ENCODE measurements around the gene ZNF746. TPM values are rescaled to one million over a fixed set of nuclear protein-coding genes. Genes with fewer than 3 reads are reported as not detected.

ZNF746 gene
- total and polyA plus RNA-seq, 9 of the 15 experiments (the other 6 are each of a cell fraction or from before 2014, with no cell fraction given) = 1.7 to 31.6 (median 13.3) TPM

- TF ChIP-seq, protein P1, sequence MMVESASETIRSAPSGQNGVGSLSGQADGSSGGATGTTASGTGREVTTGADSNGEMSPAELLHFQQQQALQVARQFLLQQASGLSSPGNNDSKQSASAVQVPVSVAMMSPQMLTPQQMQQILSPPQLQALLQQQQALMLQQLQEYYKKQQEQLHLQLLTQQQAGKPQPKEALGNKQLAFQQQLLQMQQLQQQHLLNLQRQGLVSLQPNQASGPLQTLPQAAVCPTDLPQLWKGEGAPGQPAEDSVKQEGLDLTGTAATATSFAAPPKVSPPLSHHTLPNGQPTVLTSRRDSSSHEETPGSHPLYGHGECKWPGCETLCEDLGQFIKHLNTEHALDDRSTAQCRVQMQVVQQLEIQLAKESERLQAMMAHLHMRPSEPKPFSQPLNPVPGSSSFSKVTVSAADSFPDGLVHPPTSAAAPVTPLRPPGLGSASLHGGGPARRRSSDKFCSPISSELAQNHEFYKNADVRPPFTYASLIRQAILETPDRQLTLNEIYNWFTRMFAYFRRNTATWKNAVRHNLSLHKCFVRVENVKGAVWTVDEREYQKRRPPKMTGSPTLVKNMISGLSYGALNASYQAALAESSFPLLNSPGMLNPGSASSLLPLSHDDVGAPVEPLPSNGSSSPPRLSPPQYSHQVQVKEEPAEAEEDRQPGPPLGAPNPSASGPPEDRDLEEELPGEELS (CRISPR knock-in tag; IDR thresholded peaks at IDR 0.05; ENCODE audit: borderline replicate concordance) = no peak
- TF ChIP-seq, protein P2, sequence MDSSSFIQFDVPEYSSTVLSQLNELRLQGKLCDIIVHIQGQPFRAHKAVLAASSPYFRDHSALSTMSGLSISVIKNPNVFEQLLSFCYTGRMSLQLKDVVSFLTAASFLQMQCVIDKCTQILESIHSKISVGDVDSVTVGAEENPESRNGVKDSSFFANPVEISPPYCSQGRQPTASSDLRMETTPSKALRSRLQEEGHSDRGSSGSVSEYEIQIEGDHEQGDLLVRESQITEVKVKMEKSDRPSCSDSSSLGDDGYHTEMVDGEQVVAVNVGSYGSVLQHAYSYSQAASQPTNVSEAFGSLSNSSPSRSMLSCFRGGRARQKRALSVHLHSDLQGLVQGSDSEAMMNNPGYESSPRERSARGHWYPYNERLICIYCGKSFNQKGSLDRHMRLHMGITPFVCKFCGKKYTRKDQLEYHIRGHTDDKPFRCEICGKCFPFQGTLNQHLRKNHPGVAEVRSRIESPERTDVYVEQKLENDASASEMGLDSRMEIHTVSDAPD (CRISPR knock-in tag; IDR thresholded peaks at IDR 0.05) = no peak
- TF ChIP-seq ZNF655 (CRISPR knock-in tag; IDR thresholded peaks at IDR 0.05) = no peak
- TF ChIP-seq ZKSCAN8 (CRISPR knock-in tag; IDR thresholded peaks at IDR 0.05) = no peak
- no peak for TF ChIP-seq FOXA1 (IDR thresholded peaks at IDR 0.05; ENCODE audit: borderline replicate concordance)
- TF ChIP-seq PATZ1 (CRISPR knock-in tag; IDR thresholded peaks at IDR 0.05; ENCODE audit: borderline replicate concordance) = no peak
- no peak for TF ChIP-seq ZNF23 (CRISPR knock-in tag; IDR thresholded peaks at IDR 0.05)
- no peak for TF ChIP-seq RAD51 (IDR thresholded peaks at IDR 0.05; ENCODE audit: borderline replicate concordance, low read depth)
- TF ChIP-seq SRSF7 (optimal IDR thresholded peaks at IDR 0.05; ENCODE audit: low read depth, low read length) = no peak
- no peak for TF ChIP-seq MXI1 (IDR thresholded peaks at IDR 0.05; ENCODE audit: low read depth, low read length)
Observed at GRCh38 chr7:149509774-149510173, 12.2 kb upstream of the ZNF746 start (continued).

Data from K562 (cell line).